HL-60 (cell line): ENCODE data around the gene HS1BP3.

Experiments used
- DNase-seq, 2 experiments: peaks; one replicate each; pipeline ENCODE4 v3.0.0-alpha.2; 2010 to 2020; ENCODE audit warnings: low read depth in 1 of 2, low spot score in 1 of 2
- H3K27ac ChIP-seq: fragments of 250-450 bp; sonication (Bioruptor Pico); replicated peaks from 2 replicates; pipeline ENCODE4 v1.5.1; 2020; ENCODE audit warnings: mild to moderate bottlenecking, moderate library complexity
- H3K27me3 ChIP-seq: fragments of 250-450 bp; sonication (Bioruptor Pico); 2 replicates; pipeline ENCODE4 v1.5.1; 2021; ENCODE audit warnings: mild to moderate bottlenecking, moderate library complexity; ENCODE audit not compliant: insufficient read depth, poor library complexity, severe bottlenecking
- H3K4me3 ChIP-seq: replicated peaks from 2 replicates; pipeline ENCODE4 v1.5.1; 2011; ENCODE audit warnings: mild to moderate bottlenecking, control low read depth, low read length; ENCODE audit not compliant: insufficient read depth
- GABPA ChIP-seq: IDR thresholded peaks from 2 replicates; pipeline ENCODE4 v1.6.1; 2012; ENCODE audit warnings: low read depth
- POLR2AphosphoS5 ChIP-seq: IDR thresholded peaks from 2 replicates; pipeline ENCODE4 v1.6.1; 2012; ENCODE audit warnings: low read depth
- REST ChIP-seq: IDR thresholded peaks from 2 replicates; pipeline ENCODE4 v1.6.1; 2012; ENCODE audit warnings: low read depth; ENCODE audit not compliant: insufficient replicate concordance
- SPI1 ChIP-seq: IDR thresholded peaks from 2 replicates; pipeline ENCODE4 v1.6.1; 2012; ENCODE audit warnings: low read depth, mild to moderate bottlenecking, borderline replicate concordance
- TF ChIP-seq, protein P1 (sequence below): IDR thresholded peaks from one replicate; pipeline ENCODE4 v1.5.1; 2011; ENCODE audit warnings: low read length, control low read depth, inconsistent platforms; ENCODE audit not compliant: insufficient read depth

Gene HS1BP3

DNA sequence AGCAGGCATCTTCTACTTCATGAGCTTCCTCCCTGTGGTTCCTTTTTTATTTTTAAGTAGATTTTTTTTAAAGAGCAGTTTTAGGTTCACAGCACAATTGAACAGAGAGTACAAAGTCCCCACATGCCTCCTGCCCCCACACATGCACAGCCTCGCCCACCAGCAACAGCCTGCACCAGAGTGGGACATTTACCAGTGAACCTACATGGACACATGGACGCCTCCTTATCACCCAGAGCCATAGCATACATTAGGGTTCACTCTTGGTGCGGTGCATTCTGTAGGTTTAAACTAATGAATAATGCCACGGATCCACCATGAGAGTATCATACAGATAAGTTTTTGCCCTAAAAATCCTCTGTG lies 40.9 kb downstream of the HS1BP3 start:
- no peak overlapping the region for H3K4me3 ChIP-seq
- H3K27me3 ChIP-seq: no peaks in the 10 kb centered on the region
- H3K27ac ChIP-seq: no peak overlapping the region
- no peak for DNase-seq
- TF ChIP-seq REST (no peak), POLR2AphosphoS5 (no peak), SPI1 (no peak), GABPA (no peak)
- TF ChIP-seq, protein P1, sequence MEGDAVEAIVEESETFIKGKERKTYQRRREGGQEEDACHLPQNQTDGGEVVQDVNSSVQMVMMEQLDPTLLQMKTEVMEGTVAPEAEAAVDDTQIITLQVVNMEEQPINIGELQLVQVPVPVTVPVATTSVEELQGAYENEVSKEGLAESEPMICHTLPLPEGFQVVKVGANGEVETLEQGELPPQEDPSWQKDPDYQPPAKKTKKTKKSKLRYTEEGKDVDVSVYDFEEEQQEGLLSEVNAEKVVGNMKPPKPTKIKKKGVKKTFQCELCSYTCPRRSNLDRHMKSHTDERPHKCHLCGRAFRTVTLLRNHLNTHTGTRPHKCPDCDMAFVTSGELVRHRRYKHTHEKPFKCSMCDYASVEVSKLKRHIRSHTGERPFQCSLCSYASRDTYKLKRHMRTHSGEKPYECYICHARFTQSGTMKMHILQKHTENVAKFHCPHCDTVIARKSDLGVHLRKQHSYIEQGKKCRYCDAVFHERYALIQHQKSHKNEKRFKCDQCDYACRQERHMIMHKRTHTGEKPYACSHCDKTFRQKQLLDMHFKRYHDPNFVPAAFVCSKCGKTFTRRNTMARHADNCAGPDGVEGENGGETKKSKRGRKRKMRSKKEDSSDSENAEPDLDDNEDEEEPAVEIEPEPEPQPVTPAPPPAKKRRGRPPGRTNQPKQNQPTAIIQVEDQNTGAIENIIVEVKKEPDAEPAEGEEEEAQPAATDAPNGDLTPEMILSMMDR: no peak

DNA sequence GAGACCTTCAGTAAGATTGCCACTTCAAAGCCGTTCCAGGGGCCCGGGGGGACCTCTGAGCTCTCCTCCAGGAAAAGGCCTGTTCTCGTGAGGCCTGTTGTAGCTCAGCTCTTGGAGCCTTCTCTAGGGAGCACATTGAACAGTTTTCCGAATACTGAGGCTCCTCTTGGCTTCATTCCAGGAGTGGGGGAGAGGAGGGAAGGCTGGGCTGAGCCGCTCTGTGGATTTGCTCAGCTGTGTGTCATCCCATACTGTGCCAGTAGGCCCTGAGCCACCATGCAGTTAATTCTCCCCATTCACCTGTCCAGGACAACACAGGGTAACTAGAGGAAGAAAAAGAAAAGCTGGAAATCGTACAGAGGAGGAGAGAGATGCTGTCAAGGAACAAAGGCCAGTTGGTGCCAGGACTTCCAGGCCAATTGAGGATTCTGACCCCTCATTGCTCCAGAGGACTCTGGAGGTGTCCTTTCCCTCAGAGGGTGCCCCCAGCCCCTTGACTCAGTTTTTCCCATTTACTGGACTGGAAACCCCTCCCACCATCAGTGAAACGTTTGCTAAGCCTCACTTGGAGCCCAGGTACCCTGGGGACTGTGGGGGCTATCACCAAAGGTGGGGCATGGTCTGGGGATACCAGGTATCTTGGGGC lies 41.4 kb downstream of the HS1BP3 start:
- TF ChIP-seq REST (no peak), SPI1 (no peak), GABPA (no peak), POLR2AphosphoS5 (no peak)
- TF ChIP-seq, protein P1: no peak
- DNase-seq: no peak
- H3K27me3 ChIP-seq: no peaks in the 10 kb centered on the region
- no peak overlapping the region for H3K27ac ChIP-seq
- no peak overlapping the region for H3K4me3 ChIP-seq

DNA sequence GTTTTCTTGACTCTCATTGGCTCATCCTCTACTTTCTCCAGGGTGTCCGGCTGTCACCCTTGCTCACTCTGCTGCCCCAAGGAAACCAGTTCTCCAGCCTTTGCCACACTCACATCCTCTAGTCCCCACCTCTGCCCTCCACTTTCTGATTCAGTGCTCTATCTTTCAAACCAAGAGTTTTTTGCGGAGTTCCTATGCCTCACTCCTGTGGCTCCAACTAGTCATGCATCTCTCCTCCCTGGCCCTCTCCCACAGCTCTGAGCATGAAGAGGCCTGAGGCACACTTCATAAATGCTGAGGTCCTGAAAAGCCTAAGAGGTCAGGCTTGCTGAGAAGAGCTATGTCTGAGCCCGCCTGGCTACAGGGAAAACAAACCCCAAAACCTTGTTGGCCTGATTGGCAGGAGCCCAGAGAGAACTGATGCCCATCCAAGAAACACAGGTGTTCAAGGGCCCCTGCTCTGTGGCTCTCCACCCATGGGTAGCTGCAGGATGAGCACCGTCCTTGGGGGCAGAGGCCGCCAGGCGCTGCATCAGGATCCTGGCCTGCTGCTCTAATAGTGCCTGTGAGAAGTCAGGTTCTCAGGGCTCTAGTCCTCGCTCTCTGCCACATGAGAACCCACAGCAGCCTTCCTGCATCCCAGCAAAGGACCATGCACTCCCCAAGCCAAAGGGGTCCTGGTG lies 42.1 kb downstream of the HS1BP3 start:
- Histone ChIP-seq H3K27me3 (no peaks in the 10 kb centered on the region), H3K4me3 (no peak overlapping the region), H3K27ac (no peak overlapping the region)
- TF ChIP-seq REST (no peak), GABPA (no peak), SPI1 (no peak), POLR2AphosphoS5 (no peak)
- TF ChIP-seq, protein P1: no peak
- DNase-seq: no peak
